GM18907 (cell line): ENCODE results near the gene PCDHGC3.
A peak's percentile ranks its signal among the peaks of the same experiment; 100 is the strongest.

Experiments used
- ATAC-seq: cut with Tn5 transposase; IDR thresholded peaks from one replicate; pipeline ENCODE4 v1.9.1; 2021; ENCODE audit warnings: mild to moderate bottlenecking, moderate library complexity; ENCODE audit not compliant: unreplicated experiment

Gene PCDHGC3

GRCh38 chr5:141519605-141520565, 44.1 kb downstream of the PCDHGC3 start:
- ATAC-seq = no peak

- no peak for ATAC-seq
These were observed 45.5 kb downstream of the PCDHGC3 start for GRCh38 chr5:141521244-141521781.

- ATAC-seq = no peak
These were observed 46.5 kb downstream of the PCDHGC3 start for GRCh38 chr5:141522301-141522700.

DNA sequence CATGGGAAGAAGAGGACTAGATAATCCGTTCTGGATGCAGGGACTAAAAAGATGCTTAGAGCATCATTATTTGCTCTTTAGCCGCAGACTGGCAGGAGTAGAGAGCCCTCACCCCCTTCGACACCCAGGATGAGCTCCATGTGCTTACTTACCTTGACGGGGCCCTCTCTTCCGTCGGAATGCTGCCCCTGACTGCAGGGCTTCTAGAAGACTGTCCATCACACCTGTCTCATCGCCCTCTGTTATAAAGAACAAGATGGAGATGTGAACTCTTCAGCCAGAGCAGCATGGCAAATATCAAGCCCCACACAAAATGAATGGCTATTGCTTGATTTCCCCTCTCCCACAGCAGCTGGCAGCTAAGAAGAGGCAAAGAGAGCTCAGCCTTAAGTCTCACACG, 48.2 kb downstream of the PCDHGC3 start:
- ATAC-seq = no peak

DNA sequence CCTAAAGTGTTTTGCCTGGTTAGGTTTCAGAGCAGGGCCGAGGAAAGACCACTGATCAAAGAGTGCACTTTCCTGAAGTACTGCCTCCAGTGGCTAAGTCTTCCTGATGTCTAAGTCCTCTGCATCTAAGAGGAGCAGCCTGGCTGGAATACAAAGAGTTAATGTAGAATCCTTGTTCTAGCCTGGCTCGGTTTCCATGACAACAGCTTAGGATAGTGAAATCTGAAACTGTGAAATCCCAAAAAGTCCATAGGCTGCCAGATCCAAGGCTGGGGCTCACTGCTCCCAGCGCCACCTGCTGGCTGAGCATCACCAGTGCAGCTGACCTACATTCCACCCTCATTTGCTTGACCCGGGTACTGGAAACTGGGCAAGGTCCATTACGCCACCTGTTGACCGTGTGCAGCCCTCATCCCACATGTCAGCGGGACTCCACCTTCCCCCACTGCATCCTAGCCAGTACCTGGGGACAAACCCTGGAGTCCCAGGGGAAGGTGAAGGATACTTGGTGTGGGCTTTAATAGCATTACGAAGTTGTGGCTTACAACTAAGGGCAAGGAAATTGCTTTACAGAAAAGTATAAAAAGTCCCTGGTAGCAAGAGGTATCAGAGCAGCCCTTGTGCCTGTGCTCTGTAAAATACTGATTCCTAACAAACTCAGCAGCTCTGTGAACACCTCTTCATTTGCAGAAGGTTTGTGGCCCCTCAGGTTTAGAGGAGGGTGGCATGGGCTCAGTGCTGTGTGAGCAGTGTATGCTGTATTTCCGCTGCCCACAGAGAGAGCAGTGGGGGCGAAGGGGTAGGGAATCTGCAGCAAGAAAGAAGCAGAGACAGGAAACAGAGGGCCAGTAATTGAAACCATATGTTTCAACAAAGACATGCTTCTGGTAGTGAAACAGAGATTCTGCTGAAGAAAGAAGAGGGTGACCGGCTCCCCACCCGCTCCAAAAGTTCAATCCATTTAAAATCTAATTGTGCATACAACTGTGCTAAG, 49.1 kb downstream of the PCDHGC3 start:
- peak; percentile 79 for ATAC-seq

- ATAC-seq = no peak
These were observed 49.9 kb downstream of the PCDHGC3 start for GRCh38 chr5:141525653-141526052.

DNA sequence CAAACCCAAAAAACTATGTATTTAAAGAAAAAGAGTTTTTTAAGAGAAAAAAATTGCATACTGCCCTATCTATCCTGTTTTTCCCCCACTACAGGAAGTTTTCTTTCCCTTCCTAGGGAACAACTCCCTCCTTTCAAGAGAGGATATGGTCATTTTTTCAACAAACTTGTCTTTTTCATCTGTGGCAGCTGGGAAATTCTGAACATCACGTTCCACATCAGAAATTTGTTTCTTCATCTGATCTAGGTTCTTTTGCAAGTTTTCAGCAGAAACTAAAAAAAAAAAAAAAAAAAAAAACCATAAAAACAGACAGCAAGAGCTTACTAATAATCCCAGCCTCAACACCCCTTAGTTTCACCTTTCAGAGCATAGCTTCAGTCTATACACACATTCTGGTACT, 51.7 kb downstream of the PCDHGC3 start:
- ATAC-seq = no peak
